Measurements from ENCODE around the gene TEX28.

- TF ChIP-seq CTCF (IDR thresholded peaks at IDR 0.05) (no peak), POLR2A (IDR thresholded peaks at IDR 0.05) (no peak), EP300 (IDR thresholded peaks at IDR 0.05; ENCODE audit: low read depth) (no peak)
Observed at GRCh38 chrX:154313147-154313546, 18.2 kb upstream of the TEX28 start.
